Right ventricle myocardium superior (tissue), 1 donor: ENCODE measurements around the gene FAM240B. TPM values are rescaled to one million over a fixed set of nuclear protein-coding genes. Genes with fewer than 3 reads are reported as not detected.

Experiments used
- ATAC-seq: fragments of 200-7000 bp; cut with Tn5 transposase; one replicate; pipeline ENCODE4 v1.9.1; 2020; ENCODE audit warnings: mild to moderate bottlenecking; ENCODE audit not compliant: poor library complexity
- DNase-seq: peaks from one replicate; pipeline ENCODE4 v3.0.0-alpha.2; 2020
- intact Hi-C: fragments of 100-400 bp; cut with DNase I; formaldehyde crosslinking; loops from one replicate; pipeline ENCODE4 v1.11.2; 2022
- total RNA-seq: library from RNA; stranded (reverse); fragmentation: NEBNext Ultra II Directional; extraction: Animal tissue kit (Norgen Biotek cat#: 25700); gene quantifications from one replicate; pipeline ENCODE4 v1.2.1, GENCODE V29; 2021
- donor health status: DM: no; HTN: yes; CAD: no; lungs with severe emphysema.

The FAM240B gene
- total RNA-seq, 1 donor from 2014 or later = not detected

- DNase-seq (no peak), ATAC-seq (no peak)
- intact Hi-C loops = loop anchor here (2.0 kb wide), 1 partner anchor 25 kb away; no protein-coding TSS in a partner anchor
Measured at GRCh38 chr9:38675831-38676230, 44.1 kb downstream of the FAM240B start.

DNA sequence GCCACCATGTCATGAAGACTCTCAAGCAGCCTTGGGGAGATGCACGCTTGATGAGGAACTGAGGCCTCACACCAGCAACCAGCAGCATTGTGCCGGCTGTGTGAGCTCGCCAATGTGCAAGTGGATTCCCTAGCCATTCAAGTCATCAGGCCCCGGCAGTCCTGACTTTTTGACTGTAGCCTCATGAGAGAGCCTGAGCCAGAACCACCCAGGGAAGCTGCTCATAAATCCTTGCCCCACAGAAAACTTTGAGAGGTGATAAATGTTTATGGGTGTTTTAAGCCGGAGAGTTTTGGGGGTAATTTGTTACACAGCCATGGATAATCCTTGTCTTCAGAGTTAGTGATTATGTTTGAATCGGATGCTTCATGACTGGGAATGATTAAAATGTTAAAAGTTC, 44.7 kb downstream of the FAM240B start:
- intact Hi-C loops = no loop called here
- DNase-seq = no peak
- ATAC-seq = no peak

- ATAC-seq (no peak), DNase-seq (no peak)
- intact Hi-C loops = no loop called here
Measured at GRCh38 chr9:38673399-38674193, 46.3 kb downstream of the FAM240B start.

DNA sequence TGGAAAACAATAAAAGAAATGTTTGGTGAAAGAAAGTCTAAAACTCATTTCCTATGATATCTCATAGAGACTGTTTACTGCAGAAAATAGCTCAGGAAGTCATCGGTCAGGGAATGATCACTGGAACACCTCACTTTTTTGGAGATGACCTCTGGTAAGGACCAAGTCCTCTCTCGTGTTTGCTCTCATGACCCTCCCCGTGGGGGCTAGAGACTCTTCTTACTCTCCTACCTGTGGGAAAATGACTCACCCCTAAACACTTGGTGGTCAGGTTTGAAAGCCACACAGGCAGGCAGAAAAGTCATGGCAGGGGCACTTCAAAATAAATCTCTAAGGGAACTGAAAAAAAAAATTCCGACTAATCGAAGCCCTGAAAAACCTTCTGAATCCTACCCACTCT, 48.2 kb downstream of the FAM240B start:
- DNase-seq (no peak), ATAC-seq (no peak)
- intact Hi-C loops = no loop called here

- no peak for DNase-seq
- intact Hi-C loops = no loop called here
- ATAC-seq = peak; percentile 34
Measured at GRCh38 chr9:38671372-38671731, 48.6 kb downstream of the FAM240B start.

DNA sequence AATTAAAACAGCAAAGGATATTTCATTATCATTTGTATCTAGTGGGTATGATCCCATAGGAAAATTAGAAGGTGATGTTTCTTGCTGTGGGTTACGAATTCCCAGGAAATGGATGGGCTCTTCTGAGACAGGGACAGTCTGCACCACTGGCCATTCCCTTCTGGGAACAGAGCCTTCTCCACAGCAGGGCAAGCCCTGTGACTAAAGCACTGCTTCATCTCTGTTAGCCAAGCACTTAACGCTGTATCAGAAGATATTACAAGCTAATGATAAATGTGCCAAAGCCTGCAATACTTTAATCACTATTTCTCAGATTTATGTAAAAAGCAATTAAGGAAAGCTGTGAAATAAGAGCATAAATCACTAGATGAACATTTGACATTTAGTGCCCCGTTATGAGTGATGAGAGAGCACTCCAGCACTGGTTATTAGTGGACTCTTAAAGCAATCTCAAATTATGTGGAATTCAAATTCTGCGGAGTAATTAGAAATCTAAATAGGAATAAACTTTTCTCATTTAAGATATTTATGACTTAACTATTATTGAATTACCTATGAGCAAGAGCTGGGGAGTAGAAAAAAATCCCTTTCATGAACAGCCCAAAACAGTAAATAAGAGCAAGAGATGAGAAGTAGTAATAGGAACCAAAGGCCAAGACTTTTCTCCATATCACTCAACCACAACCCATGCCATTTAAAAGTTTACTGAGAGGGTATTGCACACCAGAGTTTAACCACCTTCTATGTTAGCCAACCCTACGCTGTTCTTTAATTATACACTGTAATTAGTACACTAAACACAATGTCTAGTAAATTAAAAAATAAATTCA, 49.2 kb downstream of the FAM240B start:
- intact Hi-C loops = no loop called here
- peak; percentile 47 for ATAC-seq
- no peak for DNase-seq

DNA sequence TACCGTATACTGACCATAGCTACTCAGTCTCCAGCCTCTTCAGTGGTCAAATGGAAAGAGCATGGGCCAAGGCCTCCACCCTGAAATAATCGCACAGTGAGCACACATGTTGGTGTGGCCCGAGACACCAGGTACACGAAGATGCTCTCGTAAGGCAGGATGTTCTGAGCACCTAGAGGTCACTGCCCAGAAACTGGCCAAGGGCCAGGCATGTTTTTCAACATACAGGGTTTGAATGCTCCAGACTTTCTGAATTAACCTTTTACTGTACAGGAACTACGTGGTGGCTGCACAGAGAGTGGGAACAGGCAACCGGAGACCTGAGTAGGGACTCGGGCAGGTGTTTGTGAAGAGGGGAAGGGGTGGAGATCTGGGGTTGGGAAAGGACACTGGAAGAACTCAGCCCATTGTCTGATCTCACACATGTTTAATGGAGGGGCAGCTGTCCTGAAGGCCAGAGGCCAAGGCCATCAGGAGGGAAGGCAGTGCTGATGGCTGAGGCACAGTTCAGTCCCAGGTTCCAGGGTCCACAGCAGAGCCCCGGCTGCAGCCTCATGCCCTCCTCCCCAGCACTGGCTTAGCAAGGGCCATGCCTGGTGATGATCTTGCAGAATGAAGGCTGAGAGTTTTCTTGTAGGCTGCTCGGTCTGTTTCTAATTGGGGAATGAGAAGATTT, 51.0 kb downstream of the FAM240B start:
- ATAC-seq (no peak), DNase-seq (no peak)
- intact Hi-C loops = no loop called here

DNA sequence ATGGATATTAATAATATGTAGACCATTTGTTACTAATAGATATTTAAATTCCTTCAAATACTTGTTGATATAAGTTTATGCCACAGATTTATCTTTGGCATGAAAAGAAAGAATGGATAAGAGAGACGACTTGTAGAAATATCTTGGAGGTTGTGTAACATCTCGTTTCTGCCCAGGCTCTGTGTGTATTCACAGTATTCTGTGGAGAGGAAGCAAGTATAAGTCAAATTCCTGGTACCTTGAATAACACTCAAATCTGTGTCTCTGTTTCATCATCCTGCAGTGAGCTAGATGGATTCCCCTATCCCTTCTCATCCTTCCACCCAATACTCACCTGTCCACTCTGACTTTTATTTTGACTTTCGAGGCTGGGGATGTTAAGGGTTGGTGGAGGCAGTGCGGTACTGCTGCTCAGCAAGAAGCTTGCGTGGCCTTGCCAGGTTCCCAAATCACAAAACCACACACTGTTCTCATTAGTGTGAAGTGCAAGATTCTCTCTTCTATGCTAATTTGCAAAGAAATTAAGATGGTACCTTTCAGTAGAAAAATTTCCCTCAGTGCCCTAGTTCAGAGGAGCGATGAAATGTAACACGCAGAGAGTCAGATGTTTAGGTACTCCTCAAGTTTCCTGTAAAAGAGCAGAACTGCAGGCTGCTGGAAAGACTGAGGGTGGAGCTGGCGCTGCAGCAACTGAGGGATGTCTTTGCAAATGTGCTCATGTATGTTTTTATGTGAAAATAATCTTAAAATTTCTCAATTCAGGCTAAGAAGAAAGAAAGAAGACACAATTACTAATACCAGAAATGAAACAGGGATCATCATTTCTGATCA, 57.0 kb downstream of the FAM240B start:
- intact Hi-C loops = no loop called here

DNA sequence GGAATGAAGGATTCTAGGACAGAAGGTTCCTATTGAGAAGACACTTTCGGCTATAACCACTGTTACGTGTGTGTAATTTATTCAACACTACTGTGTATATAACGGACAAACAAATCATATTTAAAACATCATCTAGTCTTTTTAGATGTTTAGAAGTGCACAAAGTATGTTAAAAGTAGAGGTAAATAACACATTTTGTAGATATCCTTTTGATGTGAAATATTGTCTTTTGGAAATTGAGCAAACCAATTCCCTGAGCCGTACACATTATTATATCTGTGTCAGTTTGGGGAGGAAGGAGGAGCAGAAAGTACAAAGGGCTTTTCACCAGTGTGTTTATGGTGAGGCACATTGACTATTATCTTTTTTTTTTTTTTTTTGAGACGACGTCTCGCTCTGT, 60.4 kb downstream of the FAM240B start:
- no peak for ATAC-seq
- no peak for DNase-seq
- intact Hi-C loops = no loop called here

More for the DNA sequence above, 57.0 kb downstream of the FAM240B start:
- ATAC-seq (peak; percentile 62), DNase-seq (no peak)

- intact Hi-C loops = no loop called here
- DNase-seq (no peak), ATAC-seq (no peak)
Measured at GRCh38 chr9:38656896-38657295, 63.0 kb downstream of the FAM240B start.

DNA sequence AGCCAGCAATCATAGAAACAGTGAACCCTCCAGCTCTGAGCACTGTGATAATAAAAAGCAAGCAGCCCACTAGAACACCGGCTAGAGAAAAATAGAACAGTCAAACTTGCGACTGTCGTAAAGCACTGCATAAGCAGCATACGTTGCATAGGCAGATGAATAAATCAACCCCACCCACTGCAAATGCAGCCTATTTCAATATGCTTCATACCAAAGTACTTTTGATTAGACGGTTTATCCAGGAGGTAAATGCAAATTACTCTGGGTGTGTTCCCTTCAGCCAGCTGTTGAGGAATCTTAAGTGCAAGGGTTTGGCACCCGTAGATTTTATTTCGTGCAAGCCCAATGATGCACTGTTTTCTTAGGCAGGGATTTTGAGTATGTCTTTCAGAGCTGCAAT, 67.4 kb downstream of the FAM240B start:
- intact Hi-C loops = no loop called here
- DNase-seq (no peak), ATAC-seq (peak; percentile 19)

GRCh38 chr9:38652044-38652443, 67.9 kb downstream of the FAM240B start:
- ATAC-seq (peak; percentile 2), DNase-seq (no peak)
- intact Hi-C loops = no loop called here

- ATAC-seq = peak; percentile 66
- peak; percentile 52 for DNase-seq
- intact Hi-C loops = loop anchor here (2.0 kb wide), 1 partner anchor 25 kb away; no protein-coding TSS in a partner anchor
Measured at GRCh38 chr9:38651400-38652042, 68.4 kb downstream of the FAM240B start.

GRCh38 chr9:38650564-38650963, 69.4 kb downstream of the FAM240B start:
- intact Hi-C loops = loop anchor here (2.0 kb wide), 1 partner anchor 26 kb away; no protein-coding TSS in a partner anchor
- ATAC-seq (no peak), DNase-seq (no peak)

DNA sequence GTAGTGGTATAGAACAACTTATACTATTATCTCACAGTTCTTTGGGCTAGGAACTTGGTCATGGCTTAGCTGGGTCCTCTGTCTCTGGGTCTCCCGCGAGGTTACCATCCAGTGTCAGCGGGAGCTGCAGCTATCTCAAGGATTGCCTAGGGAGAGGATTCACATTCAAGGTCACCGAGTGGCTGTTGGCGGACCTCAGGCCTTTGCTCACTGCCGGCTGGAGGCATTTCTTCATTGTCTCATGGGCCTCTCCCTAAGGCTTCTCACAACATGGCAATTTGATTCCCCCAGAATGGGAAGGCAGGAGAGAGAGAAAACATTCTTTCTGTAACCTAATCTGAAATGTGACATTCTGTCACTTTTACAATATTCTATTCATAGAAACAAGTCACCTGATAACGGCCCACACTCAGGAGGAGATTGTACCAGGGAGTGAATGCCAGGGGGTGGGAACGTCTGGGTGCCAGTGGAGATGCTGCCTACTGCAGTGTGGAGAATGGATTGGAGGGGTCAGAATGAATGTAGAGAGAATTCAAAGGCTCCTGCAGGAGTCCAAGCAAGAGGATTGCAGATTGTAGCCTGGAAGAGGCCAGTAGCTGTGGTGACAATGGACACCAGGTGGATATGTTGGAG, 70.1 kb downstream of the FAM240B start:
- intact Hi-C loops = loop anchor here (2.0 kb wide), 1 partner anchor 27 kb away; no protein-coding TSS in a partner anchor
- ATAC-seq (peak; percentile 83), DNase-seq (peak; percentile 60)

GRCh38 chr9:38644601-38645000, 75.3 kb downstream of the FAM240B start:
- no peak for ATAC-seq
- intact Hi-C loops = no loop called here
- no peak for DNase-seq
